NT2/D1 (cell line): ENCODE results near the gene CAMSAP2.

Experiments used
- DNase-seq: peaks from one replicate; pipeline ENCODE4 v3.0.0-alpha.2; 2011; ENCODE audit warnings: low read depth, low spot score
- H3K27me3 ChIP-seq: 2 replicates; pipeline ENCODE4 v1.6.0; 2011; ENCODE audit warnings: mild to moderate bottlenecking; ENCODE audit not compliant: insufficient read length, insufficient read depth
- H3K36me3 ChIP-seq: 2 replicates; pipeline ENCODE4 v1.6.1; 2011; ENCODE audit warnings: mild to moderate bottlenecking, low read length, mixed read lengths; ENCODE audit not compliant: insufficient read depth, insufficient read length
- H3K4me1 ChIP-seq: 2 replicates; pipeline ENCODE4 v1.5.1; 2011; ENCODE audit not compliant: insufficient read depth, insufficient read length
- H3K4me3 ChIP-seq: 2 replicates; pipeline ENCODE4 v1.5.1; 2011; ENCODE audit warnings: low read depth; ENCODE audit not compliant: insufficient read length
- H3K9ac ChIP-seq: 2 replicates; pipeline ENCODE4 v1.6.0; 2011; ENCODE audit warnings: low read depth; ENCODE audit not compliant: insufficient read length
- H3K9me3 ChIP-seq: 2 replicates; pipeline ENCODE4 v1.5.1; 2011; ENCODE audit warnings: mild to moderate bottlenecking, low read length; ENCODE audit not compliant: insufficient read depth
- SUZ12 ChIP-seq: IDR thresholded peaks from 2 replicates; pipeline ENCODE4 v1.6.1; 2011; ENCODE audit not compliant: insufficient read length, insufficient read depth; ENCODE audit errors: extremely low read depth
- YY1 ChIP-seq: IDR thresholded peaks from 2 replicates; pipeline ENCODE4 v1.6.1; 2011; ENCODE audit not compliant: insufficient read length, insufficient read depth
- ZNF274 ChIP-seq: IDR thresholded peaks from 2 replicates; pipeline ENCODE4 v1.6.1; 2011; ENCODE audit warnings: mild to moderate bottlenecking, low read depth, low read length

The CAMSAP2 gene

GRCh38 chr1:200886594-200886993, 147.9 kb downstream of the CAMSAP2 start:
- no peak overlapping the region for H3K4me3 ChIP-seq
- no peak for DNase-seq
- H3K36me3 ChIP-seq = no peaks in the 10 kb centered on the region
- H3K9me3 ChIP-seq = no peaks in the 10 kb centered on the region
- H3K9ac ChIP-seq = no peak overlapping the region
- H3K27me3 ChIP-seq = no peaks in the 10 kb centered on the region
- TF ChIP-seq YY1 (no peak), ZNF274 (no peak), SUZ12 (no peak)
- peaks cover 24% of the 10 kb centered on the region for H3K4me1 ChIP-seq

GRCh38 chr1:200887036-200887435, 148.3 kb downstream of the CAMSAP2 start:
- no peak for TF ChIP-seq SUZ12
- TF ChIP-seq YY1 = no peak
- no peak for TF ChIP-seq ZNF274
- H3K36me3 ChIP-seq = no peaks in the 10 kb centered on the region
- DNase-seq = no peak
- no peak overlapping the region for H3K9ac ChIP-seq
- H3K4me1 ChIP-seq = peaks cover 24% of the 10 kb centered on the region
- H3K9me3 ChIP-seq = no peaks in the 10 kb centered on the region
- H3K27me3 ChIP-seq = no peaks in the 10 kb centered on the region
- no peak overlapping the region for H3K4me3 ChIP-seq

- Histone ChIP-seq H3K9me3 (no peaks in the 10 kb centered on the region), H3K36me3 (no peaks in the 10 kb centered on the region), H3K27me3 (no peaks in the 10 kb centered on the region), H3K9ac (peak overlapping the region; percentile 14), H3K4me3 (no peak overlapping the region), H3K4me1 (peaks cover 24% of the 10 kb centered on the region)
- DNase-seq = no peak
- TF ChIP-seq SUZ12 = no peak
- no peak for TF ChIP-seq ZNF274
- no peak for TF ChIP-seq YY1
Observed at GRCh38 chr1:200887772-200888348, 149.2 kb downstream of the CAMSAP2 start.

GRCh38 chr1:200888349-200888838, 149.7 kb downstream of the CAMSAP2 start:
- Histone ChIP-seq H3K36me3 (no peaks in the 10 kb centered on the region), H3K4me3 (no peak overlapping the region), H3K27me3 (no peaks in the 10 kb centered on the region), H3K9me3 (no peaks in the 10 kb centered on the region), H3K9ac (peak overlapping the region; percentile 14), H3K4me1 (peaks cover 26% of the 10 kb centered on the region)
- DNase-seq = no peak
- TF ChIP-seq YY1 = no peak
- no peak for TF ChIP-seq SUZ12
- TF ChIP-seq ZNF274 = no peak

GRCh38 chr1:200889571-200889970, 150.9 kb downstream of the CAMSAP2 start:
- DNase-seq = no peak
- no peak for TF ChIP-seq YY1
- no peak for TF ChIP-seq ZNF274
- TF ChIP-seq SUZ12 = no peak
- Histone ChIP-seq H3K27me3 (no peaks in the 10 kb centered on the region), H3K36me3 (peaks cover 6% of the 10 kb centered on the region), H3K4me3 (no peak overlapping the region), H3K4me1 (peaks cover 29% of the 10 kb centered on the region), H3K9ac (no peak overlapping the region), H3K9me3 (no peaks in the 10 kb centered on the region)

GRCh38 chr1:200890027-200890426, 151.3 kb downstream of the CAMSAP2 start:
- H3K27me3 ChIP-seq = no peaks in the 10 kb centered on the region
- peaks cover 10% of the 10 kb centered on the region for H3K36me3 ChIP-seq
- H3K4me3 ChIP-seq = no peak overlapping the region
- TF ChIP-seq SUZ12 = no peak
- TF ChIP-seq ZNF274 = no peak
- no peak for TF ChIP-seq YY1
- no peak for DNase-seq
- H3K4me1 ChIP-seq = peaks cover 33% of the 10 kb centered on the region
- no peak overlapping the region for H3K9ac ChIP-seq
- H3K9me3 ChIP-seq = no peaks in the 10 kb centered on the region

- Histone ChIP-seq H3K36me3 (peaks cover 18% of the 10 kb centered on the region), H3K27me3 (no peaks in the 10 kb centered on the region), H3K9me3 (no peaks in the 10 kb centered on the region), H3K4me1 (peaks cover 43% of the 10 kb centered on the region), H3K9ac (peak overlapping the region; percentile 96), H3K4me3 (peak overlapping the region; percentile 86)
- TF ChIP-seq ZNF274 = no peak
- TF ChIP-seq YY1 = no peak
- no peak for TF ChIP-seq SUZ12
- DNase-seq = peak; percentile 87
Observed at GRCh38 chr1:200890818-200891773, 152.4 kb downstream of the CAMSAP2 start.
